ENCODE measurements around the gene SLC39A11. TPM values are rescaled to one million over a fixed set of nuclear protein-coding genes. Genes with fewer than 3 reads are reported as not detected.

Gene SLC39A11
- total RNA-seq, 2 experiments from 2014 or later = 25.6 to 51.5 TPM

- intact Hi-C loops (cut with micrococcal nuclease; ENCODE audit: unreplicated experiment) = no loop called here
- Histone ChIP-seq H3K9me2 (ENCODE audit: insufficient read depth, low read length) (no peaks in the 10 kb centered on the region), H3K79me2 (ENCODE audit: insufficient read depth, low read depth, low read length) (no peaks in the 10 kb centered on the region), H3K4me2 (ENCODE audit: low read length) (no peak overlapping the region), H3K27ac (ENCODE audit: low read depth, low read length, poor library complexity, severe bottlenecking) (no peak overlapping the region), H3K36me3 (ENCODE audit: insufficient read depth, low read length) (no peaks in the 10 kb centered on the region), H2AFZ (ENCODE audit: low read length) (no peak overlapping the region), H3K4me1 (ENCODE audit: insufficient read depth, low read length, poor library complexity, severe bottlenecking) (no peaks in the 10 kb centered on the region), H3K4me3 (ENCODE audit: low read depth, low read length, poor library complexity, severe bottlenecking) (no peak overlapping the region), H4K20me1 (ENCODE audit: insufficient read depth, low read length) (no peaks in the 10 kb centered on the region), H3K9me3 (ENCODE audit: low read length) (no peaks in the 10 kb centered on the region)
- TF ChIP-seq EZH2phosphoT487 (IDR thresholded peaks at IDR 0.05; ENCODE audit: borderline replicate concordance, low read depth, low read length) = no peak
- ChIA-PET CTCF (ENCODE audit: unreplicated experiment) (no interaction called here), POLR2A (interaction anchor here (0.6 kb wide), 1 partner anchor 515 kb away, joined by 5 read pairs; no protein-coding TSS in a partner anchor)
- no peak for DNase-seq (ENCODE audit: low spot score)
- no TSS peak for BruUV-seq (replicated peaks)
These were observed 252.5 kb downstream of the SLC39A11 start for GRCh38 chr17:72840019-72840418.

GRCh38 chr17:72839131-72839725 is 253.3 kb downstream of the SLC39A11 start:
- intact Hi-C loops (cut with micrococcal nuclease; ENCODE audit: unreplicated experiment) = no loop called here
- no peak for TF ChIP-seq CTCF (conservative IDR thresholded peaks at IDR 0.05; ENCODE audit: low read length)
- TF ChIP-seq EZH2phosphoT487 (IDR thresholded peaks at IDR 0.05; ENCODE audit: borderline replicate concordance, low read depth, low read length) = no peak
- Histone ChIP-seq H2AFZ (ENCODE audit: low read length) (no peak overlapping the region), H3K79me2 (ENCODE audit: insufficient read depth, low read depth, low read length) (no peaks in the 10 kb centered on the region), H3K9me3 (ENCODE audit: low read length) (no peaks in the 10 kb centered on the region), H3K9me2 (ENCODE audit: insufficient read depth, low read length) (no peaks in the 10 kb centered on the region), H3K36me3 (ENCODE audit: insufficient read depth, low read length) (no peaks in the 10 kb centered on the region), H4K20me1 (ENCODE audit: insufficient read depth, low read length) (no peaks in the 10 kb centered on the region), H3K4me1 (ENCODE audit: insufficient read depth, low read length, poor library complexity, severe bottlenecking) (no peaks in the 10 kb centered on the region), H3K4me2 (ENCODE audit: low read length) (no peak overlapping the region), H3K27ac (ENCODE audit: low read depth, low read length, poor library complexity, severe bottlenecking) (no peak overlapping the region), H3K4me3 (ENCODE audit: low read depth, low read length, poor library complexity, severe bottlenecking) (no peak overlapping the region)
- no peak for DNase-seq (ENCODE audit: low spot score)
- CTCF ChIA-PET (ENCODE audit: unreplicated experiment) = no interaction called here
- POLR2A ChIA-PET = interaction anchor here (1.0 kb wide), 1 partner anchor 9 kb away, joined by 3 read pairs; no protein-coding TSS in a partner anchor
- no TSS peak for BruUV-seq (replicated peaks)

GRCh38 chr17:72838581-72838980 is 253.9 kb downstream of the SLC39A11 start:
- POLR2A ChIA-PET = interaction anchor here (1.0 kb wide), 1 partner anchor 10 kb away, joined by 3 read pairs; no protein-coding TSS in a partner anchor
- Histone ChIP-seq H3K4me3 (ENCODE audit: low read depth, low read length, poor library complexity, severe bottlenecking) (no peak overlapping the region), H3K79me2 (ENCODE audit: insufficient read depth, low read depth, low read length) (no peaks in the 10 kb centered on the region), H3K9me2 (ENCODE audit: insufficient read depth, low read length) (no peaks in the 10 kb centered on the region), H2AFZ (ENCODE audit: low read length) (no peak overlapping the region), H3K36me3 (ENCODE audit: insufficient read depth, low read length) (no peaks in the 10 kb centered on the region), H3K27ac (ENCODE audit: low read depth, low read length, poor library complexity, severe bottlenecking) (no peak overlapping the region), H3K4me1 (ENCODE audit: insufficient read depth, low read length, poor library complexity, severe bottlenecking) (no peaks in the 10 kb centered on the region), H3K9me3 (ENCODE audit: low read length) (no peaks in the 10 kb centered on the region), H4K20me1 (ENCODE audit: insufficient read depth, low read length) (no peaks in the 10 kb centered on the region), H3K4me2 (ENCODE audit: low read length) (no peak overlapping the region)
- DNase-seq (ENCODE audit: low spot score) = no peak
- CTCF ChIA-PET (ENCODE audit: unreplicated experiment) = no interaction called here
- no TSS peak for BruUV-seq (replicated peaks)
- TF ChIP-seq CTCF (conservative IDR thresholded peaks at IDR 0.05; ENCODE audit: low read length) (no peak), EZH2phosphoT487 (IDR thresholded peaks at IDR 0.05; ENCODE audit: borderline replicate concordance, low read depth, low read length) (no peak)
- intact Hi-C loops (cut with micrococcal nuclease; ENCODE audit: unreplicated experiment) = no loop called here

Measured in OCI-LY7 (cell line).